GM21576 (cell line): ENCODE measurements around the gene PPP1R9A.
"Not testable (repeated sequence)": the region's sequence is repeated elsewhere in the genome, so short reads cannot be mapped to it uniquely, and the experiment has no call there.

Experiments used
- ATAC-seq: cut with Tn5 transposase; IDR thresholded peaks from one replicate; pipeline ENCODE4 v1.9.1; 2021; ENCODE audit warnings: mild to moderate bottlenecking, moderate library complexity; ENCODE audit not compliant: unreplicated experiment

The PPP1R9A gene

GRCh38 chr7:94972296-94972695 is 64.9 kb downstream of the PPP1R9A start:
- no peak for ATAC-seq

- ATAC-seq: no peak
Measured at GRCh38 chr7:94973844-94974243, 66.5 kb downstream of the PPP1R9A start.

GRCh38 chr7:94974423-94974822 is 67.0 kb downstream of the PPP1R9A start:
- ATAC-seq: no peak

- ATAC-seq: no peak
Measured at GRCh38 chr7:94975336-94975735, 67.9 kb downstream of the PPP1R9A start.

- ATAC-seq: no peak
Measured at GRCh38 chr7:94980418-94981142, 73.2 kb downstream of the PPP1R9A start.

GRCh38 chr7:94995921-94996320 is 88.5 kb downstream of the PPP1R9A start:
- no peak for ATAC-seq

GRCh38 chr7:94996369-94996768 is 89.0 kb downstream of the PPP1R9A start:
- no peak for ATAC-seq

- ATAC-seq: no peak
Measured at GRCh38 chr7:94997547-94997946, 90.2 kb downstream of the PPP1R9A start.

GRCh38 chr7:94998266-94999068 is 91.1 kb downstream of the PPP1R9A start:
- no peak for ATAC-seq

GRCh38 chr7:94999069-94999351 is 91.6 kb downstream of the PPP1R9A start:
- ATAC-seq: no peak

- not testable (repeated sequence) for ATAC-seq
Measured at GRCh38 chr7:94999601-95000000, 92.2 kb downstream of the PPP1R9A start.

- ATAC-seq: no peak
Measured at GRCh38 chr7:95001258-95001657, 93.9 kb downstream of the PPP1R9A start.

GRCh38 chr7:95001815-95002561 is 94.6 kb downstream of the PPP1R9A start:
- no peak for ATAC-seq

- no peak for ATAC-seq
Measured at GRCh38 chr7:95002775-95003174, 95.4 kb downstream of the PPP1R9A start.

GRCh38 chr7:95004618-95005247 is 97.3 kb downstream of the PPP1R9A start:
- ATAC-seq: no peak

GRCh38 chr7:95006010-95006409 is 98.6 kb downstream of the PPP1R9A start:
- ATAC-seq: no peak

- ATAC-seq: not testable (repeated sequence)
Measured at GRCh38 chr7:95008773-95009172, 101.4 kb downstream of the PPP1R9A start.

GRCh38 chr7:95011146-95011928 is 103.9 kb downstream of the PPP1R9A start:
- ATAC-seq: no peak

GRCh38 chr7:95011995-95012394 is 104.6 kb downstream of the PPP1R9A start:
- ATAC-seq: no peak

- ATAC-seq: no peak
Measured at GRCh38 chr7:95018021-95018420, 110.6 kb downstream of the PPP1R9A start.

- no peak for ATAC-seq
Measured at GRCh38 chr7:95026018-95026417, 118.6 kb downstream of the PPP1R9A start.
